Measurements from ENCODE around the gene ABLIM1.

- TF ChIP-seq POLR2A (IDR thresholded peaks at IDR 0.05; ENCODE audit: low read depth, low read length) (no peak), POLR2AphosphoS5 (IDR thresholded peaks at IDR 0.05; ENCODE audit: low read depth, low read length) (no peak), TAF1 (IDR thresholded peaks at IDR 0.05; ENCODE audit: low read depth, low read length) (no peak), POU2F2 (IDR thresholded peaks at IDR 0.05; ENCODE audit: low read depth, low read length) (no peak), SPI1 (IDR thresholded peaks at IDR 0.05; ENCODE audit: low read depth, low read length) (no peak), PAX5 (IDR thresholded peaks at IDR 0.05; ENCODE audit: insufficient read depth, low read length, severe bottlenecking) (no peak)
These were observed 255.1 kb downstream of the ABLIM1 start for GRCh38 chr10:114402871-114403540.

All from GM12891 (cell line).